Testis (tissue), 2 donors: ENCODE results near the gene GZF1.

ENCODE experiments used
- CTCF ChIP-seq, 3 experiments: fragments of 450-650 bp in 2 of 3; fragments of 200-600 bp in 1 of 3; sonication (generic) in 1 of 3; IDR thresholded peaks; one replicate each; pipeline ENCODE4 v1.5.1; 2016 to 2019; ENCODE audit warnings: antibody characterized with exemption in 3 of 3, mild to moderate bottlenecking in 2 of 3, moderate library complexity in 1 of 3
- POLR2A ChIP-seq: fragments of 450-650 bp; IDR thresholded peaks from one replicate; pipeline ENCODE4 v1.6.1; 2017; ENCODE audit warnings: antibody characterized with exemption, mild to moderate bottlenecking, moderate library complexity

DNA sequence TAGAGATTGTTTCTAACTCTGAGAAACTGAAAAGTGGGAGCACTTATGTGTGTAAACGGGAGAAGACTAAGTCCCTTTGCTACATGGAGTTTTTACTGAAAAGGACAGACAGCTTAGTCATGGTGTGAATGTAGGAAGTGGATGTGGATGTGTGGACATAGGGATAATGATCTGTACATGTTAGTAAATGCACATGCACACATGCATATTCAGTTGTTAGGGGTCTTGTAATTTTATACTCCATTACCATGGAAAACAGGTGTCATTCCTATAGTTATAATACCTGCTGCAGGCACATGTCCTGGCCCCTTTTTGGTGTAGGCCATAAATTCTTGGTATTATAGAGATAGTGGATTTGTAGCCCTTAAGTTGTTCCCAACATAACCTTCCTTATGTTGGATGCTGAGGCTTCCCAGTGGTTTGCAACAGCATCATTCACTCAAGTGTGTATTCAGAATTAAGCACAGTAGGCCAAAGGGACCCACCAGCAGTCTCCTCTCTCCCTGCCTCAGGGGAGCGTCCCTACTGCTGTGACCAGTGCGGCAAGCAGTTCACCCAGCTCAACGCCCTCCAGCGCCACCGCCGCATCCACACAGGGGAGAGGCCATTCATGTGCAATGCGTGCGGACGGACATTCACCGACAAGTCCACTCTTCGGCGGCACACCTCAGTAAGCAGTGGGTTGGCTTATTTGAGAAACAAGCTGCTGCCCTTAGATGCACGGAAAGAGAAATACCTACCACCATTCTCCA, 7.3 kb downstream of the GZF1 start:
- no peak for TF ChIP-seq CTCF (IDR thresholded peaks at IDR 0.05)
- no peak for TF ChIP-seq POLR2A
